Cardiac muscle cell (in vitro differentiated cells and primary cell): Measurements from ENCODE around the gene ALX4. TPM values are rescaled to one million over a fixed set of nuclear protein-coding genes. Genes with fewer than 3 reads are reported as not detected.

Source experiments
- DNase-seq, 2 donors: peaks; one replicate each; pipeline versions ENCODE4 v3.0.0 to v3.0.0-alpha.2; 2010 to 2017; ENCODE audit warnings: low read depth in 1 of 2, low spot score in 1 of 2
- H3K27ac ChIP-seq: fragments of 200-600 bp; sonication (generic); 2 replicates; pipeline ENCODE4 v1.5.1; 2016
- H3K27me3 ChIP-seq: fragments of 200-600 bp; sonication (generic); 2 replicates; pipeline ENCODE4 v1.6.0; 2016; ENCODE audit warnings: control low read depth
- H3K36me3 ChIP-seq: fragments of 200-600 bp; sonication (generic); 2 replicates; pipeline ENCODE4 v1.5.1; 2016; ENCODE audit warnings: control low read depth
- H3K4me1 ChIP-seq: fragments of 200-600 bp; sonication (generic); 2 replicates; pipeline ENCODE4 v1.8.1; 2017; ENCODE audit warnings: low read depth, mild to moderate bottlenecking, mixed run types
- H3K4me3 ChIP-seq: fragments of 200-600 bp; sonication (generic); 2 replicates; pipeline ENCODE4 v1.5.1; 2016; ENCODE audit warnings: mild to moderate bottlenecking
- H3K9me3 ChIP-seq: fragments of 200-600 bp; sonication (generic); 2 replicates; pipeline ENCODE4 v1.5.1; 2017; ENCODE audit warnings: low read depth, mild to moderate bottlenecking, control low read depth
- CTCF ChIP-seq: IDR thresholded peaks from 2 replicates; pipeline ENCODE4 v1.5.1; 2012; ENCODE audit warnings: low read depth, mild to moderate bottlenecking, low read length
- polyA plus RNA-seq: library from polyadenylated mRNA; unstranded; fragments of >200 nt; fragmentation: Nextera tagmentation; extraction: Ambion mirVana; gene quantifications from 2 replicates; pipeline ENCODE4 v1.2.1, GENCODE V29; 2016
- total RNA-seq: library from RNA; depleted of rRNA; stranded (reverse); fragments of >200 nt; gene quantifications from 2 replicates; pipeline ENCODE4 v1.2.3, GENCODE V29; 2016

ALX4 gene
- total and polyA plus RNA-seq, 2 experiments from 2014 or later, result 0.15 TPM; not detected in 1

- no peak overlapping the region for H3K4me3 ChIP-seq
- H3K27me3 ChIP-seq, result peaks cover 86% of the 10 kb centered on the region
- H3K27ac ChIP-seq, result no peak overlapping the region
- no peaks in the 10 kb centered on the region for H3K4me1 ChIP-seq
- DNase-seq, result no peak
- no peaks in the 10 kb centered on the region for H3K9me3 ChIP-seq
- no peak for TF ChIP-seq CTCF
- H3K36me3 ChIP-seq, result no peaks in the 10 kb centered on the region
Measured at GRCh38 chr11:44335919-44336318, 26.0 kb upstream of the ALX4 start.

- Histone ChIP-seq H3K27ac (no peak overlapping the region), H3K4me3 (no peak overlapping the region), H3K9me3 (no peaks in the 10 kb centered on the region), H3K27me3 (peaks cover 91% of the 10 kb centered on the region), H3K4me1 (no peaks in the 10 kb centered on the region), H3K36me3 (no peaks in the 10 kb centered on the region)
- no peak for DNase-seq
- TF ChIP-seq CTCF, result no peak
Measured at GRCh38 chr11:44335052-44335760, 25.3 kb upstream of the ALX4 start.

- no peak for TF ChIP-seq CTCF
- Histone ChIP-seq H3K36me3 (no peaks in the 10 kb centered on the region), H3K4me3 (no peak overlapping the region), H3K4me1 (no peaks in the 10 kb centered on the region), H3K9me3 (no peaks in the 10 kb centered on the region), H3K27me3 (peaks cover 96% of the 10 kb centered on the region), H3K27ac (no peak overlapping the region)
- DNase-seq, result no peak
Measured at GRCh38 chr11:44334356-44335004, 24.5 kb upstream of the ALX4 start.

- no peak overlapping the region for H3K27ac ChIP-seq
- TF ChIP-seq CTCF, result no peak
- H3K36me3 ChIP-seq, result no peaks in the 10 kb centered on the region
- H3K27me3 ChIP-seq, result peaks cover 100% of the 10 kb centered on the region
- H3K4me1 ChIP-seq, result no peaks in the 10 kb centered on the region
- H3K4me3 ChIP-seq, result no peak overlapping the region
- peak in 1 of 2 donors; percentile 81 for DNase-seq
- H3K9me3 ChIP-seq, result no peaks in the 10 kb centered on the region
Measured at GRCh38 chr11:44333271-44334218, 23.6 kb upstream of the ALX4 start.

- H3K36me3 ChIP-seq, result no peaks in the 10 kb centered on the region
- no peaks in the 10 kb centered on the region for H3K9me3 ChIP-seq
- no peaks in the 10 kb centered on the region for H3K4me1 ChIP-seq
- no peak overlapping the region for H3K27ac ChIP-seq
- peaks cover 100% of the 10 kb centered on the region for H3K27me3 ChIP-seq
- no peak overlapping the region for H3K4me3 ChIP-seq
- no peak for TF ChIP-seq CTCF
- no peak for DNase-seq
Measured at GRCh38 chr11:44332665-44333064, 22.7 kb upstream of the ALX4 start.
